Cardiac fibroblast (primary cell): Measurements from ENCODE around the gene NKX1-2.

ENCODE experiments used
- DNase-seq, 2 donors: peaks; one replicate each; pipeline versions ENCODE4 v3.0.0 to v3.0.0-alpha.2; 2010; ENCODE audit warnings: low read depth in 2 of 2
- H3K4me3 ChIP-seq, 2 donors: replicated peaks in 1 of 2; 1 replicate in 1 of 2; 2 replicates in 1 of 2; pipeline ENCODE4 v1.5.1; 2011; ENCODE audit warnings: low read depth in 2 of 2, low read length in 2 of 2, mild to moderate bottlenecking in 2 of 2, moderate library complexity in 1 of 2
- CTCF ChIP-seq: IDR thresholded peaks from one replicate; pipeline ENCODE4 v1.5.1; 2011; ENCODE audit warnings: low read depth, mild to moderate bottlenecking, low read length, inconsistent platforms

The NKX1-2 gene

GRCh38 chr10:124417895-124418725 lies 31.7 kb downstream of the NKX1-2 start:
- TF ChIP-seq CTCF, result no peak
- H3K4me3 ChIP-seq, result peak overlapping the region; percentile 75 to 82
- peak; percentile 62 to 72 for DNase-seq

- DNase-seq, result peak; percentile 69 to 76
- no peak overlapping the region for H3K4me3 ChIP-seq
These were observed 33.1 kb downstream of the NKX1-2 start for GRCh38 chr10:124416733-124417132.

GRCh38 chr10:124415210-124415609 lies 34.6 kb downstream of the NKX1-2 start:
- no peak for TF ChIP-seq CTCF
- no peak for DNase-seq
- no peak overlapping the region for H3K4me3 ChIP-seq

More at GRCh38 chr10:124416733-124417132, 33.1 kb downstream of the NKX1-2 start:
- TF ChIP-seq CTCF, result no peak

- peak; percentile 18 to 86 for DNase-seq
- TF ChIP-seq CTCF, result no peak
- H3K4me3 ChIP-seq, result no peak overlapping the region
These were observed 35.8 kb downstream of the NKX1-2 start for GRCh38 chr10:124414076-124414475.

GRCh38 chr10:124409696-124410095 lies 40.1 kb downstream of the NKX1-2 start:
- TF ChIP-seq CTCF, result no peak
- H3K4me3 ChIP-seq, result no peak overlapping the region
- DNase-seq, result no peak

GRCh38 chr10:124408357-124408756 lies 41.5 kb downstream of the NKX1-2 start:
- no peak for DNase-seq
- no peak overlapping the region for H3K4me3 ChIP-seq
- no peak for TF ChIP-seq CTCF

- no peak overlapping the region for H3K4me3 ChIP-seq
- TF ChIP-seq CTCF, result no peak
- DNase-seq, result no peak
These were observed 42.4 kb downstream of the NKX1-2 start for GRCh38 chr10:124407456-124407855.
